K562 (cell line): Measurements from ENCODE around the gene SLC25A10. TPM values are rescaled to one million over a fixed set of nuclear protein-coding genes. Genes with fewer than 3 reads are reported as not detected.

ENCODE experiments used
- CEBPB ChIP-seq: fragments of 450-650 bp; IDR thresholded peaks from 2 replicates; pipeline ENCODE4 v1.6.1; 2016; ENCODE audit warnings: missing genetic modification characterization, missing compliant biosample characterization
- ELF2 ChIP-seq: fragments of 250-450 bp; sonication (Bioruptor Pico); IDR thresholded peaks from 2 replicates; pipeline ENCODE4 v1.5.0; 2021; ENCODE audit warnings: mild to moderate bottlenecking
- ESRRA ChIP-seq: fragments of 450-650 bp; IDR thresholded peaks from 2 replicates; pipeline ENCODE4 v1.6.1; 2014; ENCODE audit warnings: low read depth, mild to moderate bottlenecking, moderate library complexity, borderline replicate concordance
- MTA2 ChIP-seq: fragments of 450-650 bp; IDR thresholded peaks from 2 replicates; pipeline ENCODE4 v1.6.1; 2016; ENCODE audit warnings: low read depth
- PPARD ChIP-seq: fragments of 250-450 bp; sonication (Bioruptor Pico); IDR thresholded peaks from 2 replicates; pipeline ENCODE4 v1.8.0; 2022; ENCODE audit warnings: inconsistent platforms, mild to moderate bottlenecking, moderate library complexity
- RBM15 ChIP-seq: fragments of 200-400 bp; formaldehyde crosslinking; IDR thresholded peaks from 2 replicates; pipeline ENCODE4 v1.6.1; 2018; ENCODE audit warnings: mild to moderate bottlenecking, low read length, moderate library complexity; ENCODE audit not compliant: insufficient read depth
- RBM17 ChIP-seq: fragments of 200-400 bp; formaldehyde crosslinking; IDR thresholded peaks from 2 replicates; pipeline ENCODE4 v1.6.1; 2017; ENCODE audit warnings: low read depth, mild to moderate bottlenecking, low read length, borderline replicate concordance
- RCOR1 ChIP-seq, 2 experiments: IDR thresholded peaks; 2 replicates each; pipeline ENCODE4 v1.6.1; 2012; ENCODE audit warnings: low read depth in 2 of 2, low read length in 2 of 2, borderline replicate concordance in 1 of 2, improper control_type of control experiment in 1 of 2
- SIN3A ChIP-seq, 2 experiments: fragments of 150-350 bp in 1 of 2; IDR thresholded peaks; 2 replicates each; pipeline ENCODE4 v1.6.1; 2011 to 2016; ENCODE audit warnings: borderline replicate concordance in 2 of 2, low read depth in 2 of 2, low read length in 2 of 2, mild to moderate bottlenecking in 2 of 2, moderate library complexity in 2 of 2; ENCODE audit not compliant: control insufficient read depth in 1 of 2
- SIN3B ChIP-seq: fragments of 450-650 bp; IDR thresholded peaks from 2 replicates; pipeline ENCODE4 v1.6.1; 2017; ENCODE audit warnings: low read depth, mild to moderate bottlenecking, moderate library complexity
- SMAD3 ChIP-seq: fragments of 450-650 bp; formaldehyde crosslinking; conservative IDR thresholded peaks from 2 replicates; pipeline ENCODE4 v1.4.0; 2020; ENCODE audit warnings: mild to moderate bottlenecking
- TFAM ChIP-seq: fragments of 250-450 bp; sonication (Bioruptor Pico); conservative IDR thresholded peaks from 2 replicates; pipeline ENCODE4 v1.5.0; 2021; ENCODE audit warnings: mild to moderate bottlenecking, moderate library complexity
- ZNF589 ChIP-seq: fragments of 200-800 bp; sonication (Bioruptor generic); IDR thresholded peaks from 2 replicates; pipeline ENCODE4 v1.6.1; 2016; ENCODE audit warnings: low read depth, missing genetic modification characterization, missing compliant biosample characterization
- polyA plus RNA-seq, 8 experiments: library from polyadenylated mRNA; depleted of rRNA in 4 of 8; stranded (reverse) in 5 of 8; unstranded in 3 of 8; fragments of >200 nt; fragmentation: Nextera tagmentation in 2 of 8; fragmentation: Illumina TruSeq in 1 of 8; extraction: Ambion mirVana in 2 of 8; extraction: Trizol in 1 of 8; gene quantifications; 2 replicates each; pipeline versions ENCODE4 v1.2.1 to v1.2.3, GENCODE V29; 2011 to 2014; ENCODE audit warnings: inconsistent platforms in 1 of 8, missing spikeins in 1 of 8
- total RNA-seq, 7 experiments: library from RNA; depleted of rRNA in 6 of 7; stranded (reverse); fragments of >200 nt in 6 of 7; fragmentation: Illumina TruSeq in 2 of 7; extraction: Trizol in 2 of 7; gene quantifications; 2 replicates each; pipeline versions ENCODE4 v1.2.1 to v1.2.3, GENCODE V29; 2011 to 2021; ENCODE audit warnings: low replicate concordance in 1 of 7
- TF ChIP-seq, protein P1 (sequence below): sonication (generic); formaldehyde crosslinking; IDR thresholded peaks from 2 replicates; pipeline ENCODE4 v1.8.1; 2022; ENCODE audit warnings: missing genetic modification reagents
- TF ChIP-seq, protein P2 (sequence below), 2 experiments: fragments of 450-650 bp in 1 of 2; sonication (generic) in 1 of 2; formaldehyde crosslinking in 1 of 2; IDR thresholded peaks in 1 of 2; conservative IDR thresholded peaks in 1 of 2; 2 replicates each; pipeline versions ENCODE4 v1.6.1 to v1.8.1; 2016 to 2023; ENCODE audit warnings: mild to moderate bottlenecking in 2 of 2, moderate library complexity in 2 of 2, inconsistent platforms in 1 of 2, missing genetic modification reagents in 1 of 2
- TF ChIP-seq, protein P3 (sequence below), 2 experiments: fragments of 450-650 bp; conservative IDR thresholded peaks; 2 replicates each; pipeline ENCODE4 v1.6.1; 2017; ENCODE audit warnings: mild to moderate bottlenecking in 2 of 2, moderate library complexity in 2 of 2
- TF ChIP-seq, protein P4 (sequence below): fragments of 450-650 bp; IDR thresholded peaks from 2 replicates; pipeline ENCODE4 v1.6.1; 2014; ENCODE audit warnings: low read depth, mild to moderate bottlenecking, moderate library complexity, borderline replicate concordance
- TF ChIP-seq, protein P5 (sequence below): sonication (generic); formaldehyde crosslinking; IDR thresholded peaks from 2 replicates; pipeline ENCODE4 v1.4.0; 2020; ENCODE audit warnings: mild to moderate bottlenecking, missing genetic modification reagents

Gene SLC25A10
- total and polyA plus RNA-seq, 9 of the 15 experiments (the other 6 are each of a cell fraction or from before 2014, with no cell fraction given), result 0.10 to 85.6 (median 34.3) TPM

DNA sequence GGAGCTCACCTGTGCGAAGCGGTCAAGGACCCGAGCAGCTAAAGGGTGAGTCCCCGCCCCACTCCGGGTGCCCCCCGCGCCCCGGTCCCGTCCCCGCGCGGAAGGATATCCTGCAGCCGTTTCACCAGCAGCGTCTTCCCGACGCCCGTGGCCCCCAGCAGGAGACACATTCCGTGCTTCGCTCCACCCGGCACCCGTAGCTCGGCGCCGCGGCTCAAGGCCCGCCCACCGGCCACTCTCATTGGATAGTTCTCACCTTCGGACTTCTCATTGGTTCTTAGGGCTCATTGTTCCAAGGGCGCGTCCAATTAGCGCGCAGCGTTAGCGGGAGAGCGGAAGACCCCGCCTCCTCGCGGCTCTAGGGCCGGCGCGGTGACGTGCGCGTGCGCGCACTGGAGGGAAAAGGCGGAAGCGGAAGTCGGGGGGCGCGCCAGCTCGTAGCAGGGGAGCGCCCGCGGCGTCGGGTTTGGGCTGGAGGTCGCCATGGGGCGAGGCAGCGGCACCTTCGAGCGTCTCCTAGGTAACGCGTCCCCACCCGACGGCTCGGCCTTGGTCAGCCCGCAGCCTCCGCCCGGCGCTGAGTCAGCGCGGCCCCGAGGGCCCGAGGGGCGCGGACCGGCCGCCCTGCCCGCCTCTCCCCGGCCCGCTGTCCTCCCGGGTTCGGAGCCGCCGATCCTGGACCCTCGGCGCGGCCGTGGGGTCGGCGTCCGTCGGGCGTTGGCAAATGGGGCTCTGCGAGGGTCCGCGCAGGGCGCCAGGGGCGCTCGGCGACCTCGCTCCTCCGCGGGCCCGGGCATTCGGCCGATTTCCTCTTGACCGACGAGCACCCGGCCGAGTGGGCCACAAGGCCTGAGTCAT is 28.3 kb upstream of the SLC25A10 start, which contains the start of the genes ARL16 and HGS (continued):
- TF ChIP-seq TFAM (CRISPR knock-in tag) (no peak), MTA2 (no peak), ZNF589 (CRISPR knock-in tag) (no peak), PPARD (CRISPR knock-in tag) (no peak), SIN3A (IDR thresholded peaks at IDR 0.05; ENCODE audit: borderline replicate concordance in 2 of 2, control insufficient read depth in 1 of 2, low read depth in 2 of 2, low read length in 2 of 2) (peak; percentile 73 to 91; a peak in 3 of 4 replicates), ELF2 (CRISPR knock-in tag) (peak; percentile 95), ESRRA (0 out of 2 replicates have a peak, but pooled peaks have one; percentile 49), SIN3B (peak; percentile 77), RBM17 (no peak), CEBPB (no peak), SMAD3 (CRISPR knock-in tag) (no peak), RCOR1 (IDR thresholded peaks at IDR 0.05; ENCODE audit: borderline replicate concordance in 1 of 2, low read depth in 2 of 2, low read length in 2 of 2) (no peak), RBM15 (no peak)
- TF ChIP-seq, protein P1, sequence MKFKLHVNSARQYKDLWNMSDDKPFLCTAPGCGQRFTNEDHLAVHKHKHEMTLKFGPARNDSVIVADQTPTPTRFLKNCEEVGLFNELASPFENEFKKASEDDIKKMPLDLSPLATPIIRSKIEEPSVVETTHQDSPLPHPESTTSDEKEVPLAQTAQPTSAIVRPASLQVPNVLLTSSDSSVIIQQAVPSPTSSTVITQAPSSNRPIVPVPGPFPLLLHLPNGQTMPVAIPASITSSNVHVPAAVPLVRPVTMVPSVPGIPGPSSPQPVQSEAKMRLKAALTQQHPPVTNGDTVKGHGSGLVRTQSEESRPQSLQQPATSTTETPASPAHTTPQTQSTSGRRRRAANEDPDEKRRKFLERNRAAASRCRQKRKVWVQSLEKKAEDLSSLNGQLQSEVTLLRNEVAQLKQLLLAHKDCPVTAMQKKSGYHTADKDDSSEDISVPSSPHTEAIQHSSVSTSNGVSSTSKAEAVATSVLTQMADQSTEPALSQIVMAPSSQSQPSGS (CRISPR knock-in tag), result no peak
- TF ChIP-seq, protein P2, sequence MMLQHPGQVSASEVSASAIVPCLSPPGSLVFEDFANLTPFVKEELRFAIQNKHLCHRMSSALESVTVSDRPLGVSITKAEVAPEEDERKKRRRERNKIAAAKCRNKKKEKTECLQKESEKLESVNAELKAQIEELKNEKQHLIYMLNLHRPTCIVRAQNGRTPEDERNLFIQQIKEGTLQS (IDR thresholded peaks at IDR 0.05), result no peak
- TF ChIP-seq, protein P2 (CRISPR knock-in tag; conservative IDR thresholded peaks at IDR 0.05), result no peak
- TF ChIP-seq, protein P3, sequence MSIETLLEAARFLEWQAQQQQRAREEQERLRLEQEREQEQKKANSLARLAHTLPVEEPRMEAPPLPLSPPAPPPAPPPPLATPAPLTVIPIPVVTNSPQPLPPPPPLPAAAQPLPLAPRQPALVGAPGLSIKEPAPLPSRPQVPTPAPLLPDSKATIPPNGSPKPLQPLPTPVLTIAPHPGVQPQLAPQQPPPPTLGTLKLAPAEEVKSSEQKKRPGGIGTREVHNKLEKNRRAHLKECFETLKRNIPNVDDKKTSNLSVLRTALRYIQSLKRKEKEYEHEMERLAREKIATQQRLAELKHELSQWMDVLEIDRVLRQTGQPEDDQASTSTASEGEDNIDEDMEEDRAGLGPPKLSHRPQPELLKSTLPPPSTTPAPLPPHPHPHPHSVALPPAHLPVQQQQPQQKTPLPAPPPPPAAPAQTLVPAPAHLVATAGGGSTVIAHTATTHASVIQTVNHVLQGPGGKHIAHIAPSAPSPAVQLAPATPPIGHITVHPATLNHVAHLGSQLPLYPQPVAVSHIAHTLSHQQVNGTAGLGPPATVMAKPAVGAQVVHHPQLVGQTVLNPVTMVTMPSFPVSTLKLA (conservative IDR thresholded peaks at IDR 0.05), result peak; percentile 82 to 93
- TF ChIP-seq, protein P4, sequence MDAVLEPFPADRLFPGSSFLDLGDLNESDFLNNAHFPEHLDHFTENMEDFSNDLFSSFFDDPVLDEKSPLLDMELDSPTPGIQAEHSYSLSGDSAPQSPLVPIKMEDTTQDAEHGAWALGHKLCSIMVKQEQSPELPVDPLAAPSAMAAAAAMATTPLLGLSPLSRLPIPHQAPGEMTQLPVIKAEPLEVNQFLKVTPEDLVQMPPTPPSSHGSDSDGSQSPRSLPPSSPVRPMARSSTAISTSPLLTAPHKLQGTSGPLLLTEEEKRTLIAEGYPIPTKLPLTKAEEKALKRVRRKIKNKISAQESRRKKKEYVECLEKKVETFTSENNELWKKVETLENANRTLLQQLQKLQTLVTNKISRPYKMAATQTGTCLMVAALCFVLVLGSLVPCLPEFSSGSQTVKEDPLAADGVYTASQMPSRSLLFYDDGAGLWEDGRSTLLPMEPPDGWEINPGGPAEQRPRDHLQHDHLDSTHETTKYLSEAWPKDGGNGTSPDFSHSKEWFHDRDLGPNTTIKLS, result peak; percentile 46
- TF ChIP-seq, protein P5, sequence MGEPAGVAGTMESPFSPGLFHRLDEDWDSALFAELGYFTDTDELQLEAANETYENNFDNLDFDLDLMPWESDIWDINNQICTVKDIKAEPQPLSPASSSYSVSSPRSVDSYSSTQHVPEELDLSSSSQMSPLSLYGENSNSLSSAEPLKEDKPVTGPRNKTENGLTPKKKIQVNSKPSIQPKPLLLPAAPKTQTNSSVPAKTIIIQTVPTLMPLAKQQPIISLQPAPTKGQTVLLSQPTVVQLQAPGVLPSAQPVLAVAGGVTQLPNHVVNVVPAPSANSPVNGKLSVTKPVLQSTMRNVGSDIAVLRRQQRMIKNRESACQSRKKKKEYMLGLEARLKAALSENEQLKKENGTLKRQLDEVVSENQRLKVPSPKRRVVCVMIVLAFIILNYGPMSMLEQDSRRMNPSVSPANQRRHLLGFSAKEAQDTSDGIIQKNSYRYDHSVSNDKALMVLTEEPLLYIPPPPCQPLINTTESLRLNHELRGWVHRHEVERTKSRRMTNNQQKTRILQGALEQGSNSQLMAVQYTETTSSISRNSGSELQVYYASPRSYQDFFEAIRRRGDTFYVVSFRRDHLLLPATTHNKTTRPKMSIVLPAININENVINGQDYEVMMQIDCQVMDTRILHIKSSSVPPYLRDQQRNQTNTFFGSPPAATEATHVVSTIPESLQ, result 0 out of 2 replicates have a peak, but pooled peaks have one; percentile 35
